Activated CD4-positive, alpha-beta T cell treated with anti-CD3 and anti-CD28 coated beads, Interleukin-2, amount 50 U/mL, for 1 hour (primary cell): ENCODE results near the gene ZNF568.

Source experiments
- DNase-seq: peaks from one replicate; pipeline ENCODE4 v3.0.0-alpha.2; 2020

Gene ZNF568

GRCh38 chr19:36915992-36916830 lies at the start of gene ZNF568, which contains the start of gene ZNF829:
Gene ZNF568 (plus strand): TSS chr19:36916332. CDS start chr19:36922771, 6,439 bp downstream.
Gene ZNF829 (minus strand): TSS chr19:36916291. CDS start chr19:36915167, 1,124 bp downstream.
- peak; percentile 93 for DNase-seq

- DNase-seq: no peak
Measured at GRCh38 chr19:36876993-36877938, 38.9 kb upstream of the ZNF568 start.

GRCh38 chr19:36891768-36892357 lies 24.3 kb upstream of the ZNF568 start:
- no peak for DNase-seq

- DNase-seq: no peak
Measured at GRCh38 chr19:36894849-36895383, 21.2 kb upstream of the ZNF568 start.

GRCh38 chr19:36898422-36898821 lies 17.7 kb upstream of the ZNF568 start:
- no peak for DNase-seq

GRCh38 chr19:36916991-36917390 lies 859 bp downstream of the ZNF568 start:
- DNase-seq: no peak

GRCh38 chr19:36918090-36918489 lies 2.0 kb downstream of the ZNF568 start:
- DNase-seq: no peak

- no peak for DNase-seq
Measured at GRCh38 chr19:36931684-36932083, 15.6 kb downstream of the ZNF568 start.

- DNase-seq: no peak
Measured at GRCh38 chr19:36939153-36939552, 23.0 kb downstream of the ZNF568 start.

- no peak for DNase-seq
Measured at GRCh38 chr19:36950335-36951119, 34.4 kb downstream of the ZNF568 start.

- no peak for DNase-seq
Measured at GRCh38 chr19:36962346-36962745, 46.2 kb downstream of the ZNF568 start.

GRCh38 chr19:36963280-36963679 lies 47.1 kb downstream of the ZNF568 start:
- DNase-seq: no peak

- no peak for DNase-seq
Measured at GRCh38 chr19:36972571-36972970, 56.4 kb downstream of the ZNF568 start.

- DNase-seq: peak; percentile 70
Measured at GRCh38 chr19:36973021-36973843, 57.1 kb downstream of the ZNF568 start.

- DNase-seq: no peak
Measured at GRCh38 chr19:36973844-36974195, 57.7 kb downstream of the ZNF568 start.

GRCh38 chr19:36986131-36986530 lies 70.0 kb downstream of the ZNF568 start:
- no peak for DNase-seq

GRCh38 chr19:36986601-36987000 lies 70.5 kb downstream of the ZNF568 start:
- DNase-seq: no peak

- DNase-seq: no peak
Measured at GRCh38 chr19:36987091-36987490, 71.0 kb downstream of the ZNF568 start.

GRCh38 chr19:36997152-36997842 lies 81.2 kb downstream of the ZNF568 start:
- DNase-seq: no peak

- no peak for DNase-seq
Measured at GRCh38 chr19:36997843-36998235, 81.7 kb downstream of the ZNF568 start.

GRCh38 chr19:36999313-36999712 lies 83.2 kb downstream of the ZNF568 start:
- DNase-seq: no peak
